ENCODE data around the gene TEAD3. TPM values are rescaled to one million over a fixed set of nuclear protein-coding genes. Genes with fewer than 3 reads are reported as not detected.

The TEAD3 gene
- total RNA-seq, 1 experiment from 2014 or later: 34.3 TPM

DNA sequence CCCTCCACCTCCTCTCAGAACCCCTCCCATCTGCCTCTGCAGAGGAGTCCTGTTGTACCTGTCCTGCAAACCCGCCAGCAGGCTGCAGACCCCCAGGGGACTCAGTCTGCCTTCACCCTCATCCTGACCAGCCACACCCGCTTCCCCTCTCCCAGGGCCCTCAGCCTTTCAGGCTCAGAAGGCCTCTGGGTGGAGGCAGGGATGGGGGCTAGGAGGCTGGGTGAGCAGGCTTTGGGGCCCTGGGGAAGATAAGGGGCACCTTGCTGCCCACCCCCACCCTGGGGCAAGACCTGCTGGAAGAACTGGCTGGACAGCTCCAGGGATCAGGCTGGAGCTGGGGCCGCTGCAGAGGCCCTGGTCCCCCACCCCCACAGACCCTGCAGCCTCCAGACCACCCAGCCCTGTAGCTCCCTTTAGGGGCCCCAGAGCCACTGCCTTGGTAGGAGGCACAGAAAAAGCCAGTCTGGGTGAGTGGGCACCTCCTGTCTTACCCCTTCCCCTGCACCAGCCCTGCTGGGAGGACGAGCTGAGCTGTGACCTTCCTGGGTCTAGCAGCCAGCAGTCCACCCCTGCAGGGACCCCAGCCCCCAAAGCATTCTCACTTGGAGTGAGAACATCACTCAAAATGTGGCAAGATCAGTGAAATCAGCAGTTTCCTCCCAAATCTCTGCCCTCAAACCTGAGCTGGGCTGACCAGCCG, 5.2 kb downstream of the TEAD3 start:
- H3K27me3 Mint-ChIP-seq (ENCODE audit: low read depth): peaks cover 10% of the 10 kb centered on the region
- no peaks in the 10 kb centered on the region for H3K36me3 Mint-ChIP-seq
- ChIA-PET CTCF (interaction anchor here (0.6 to 1.8 kb wide), 7 partner anchors 24 to 245 kb away, joined by 3 to 8 read pairs (median 3); partner anchors contain the start of gene RPL10A), POLR2A (interaction anchor here (0.9 to 4.2 kb wide), 4 partner anchors 12 to 23 kb away, joined by 3 to 35 read pairs (median 4); partner anchors contain the start of gene RPL10A)
- DNase-seq (ENCODE audit: low spot score) (no peak), ATAC-seq (peak; percentile 2)
- H3K4me3 Mint-ChIP-seq: peak overlapping the region; percentile 42
- TF ChIP-seq IRF1 (CRISPR knock-in tag; IDR thresholded peaks at IDR 0.05): no peak
- TF ChIP-seq E2F4 (CRISPR knock-in tag; IDR thresholded peaks at IDR 0.05; ENCODE audit: borderline replicate concordance, low read depth): no peak
- TF ChIP-seq ZSCAN18 (CRISPR knock-in tag; IDR thresholded peaks at IDR 0.05): no peak
- no peak for TF ChIP-seq USF2 (CRISPR knock-in tag; IDR thresholded peaks at IDR 0.05)
- TF ChIP-seq, protein P1, sequence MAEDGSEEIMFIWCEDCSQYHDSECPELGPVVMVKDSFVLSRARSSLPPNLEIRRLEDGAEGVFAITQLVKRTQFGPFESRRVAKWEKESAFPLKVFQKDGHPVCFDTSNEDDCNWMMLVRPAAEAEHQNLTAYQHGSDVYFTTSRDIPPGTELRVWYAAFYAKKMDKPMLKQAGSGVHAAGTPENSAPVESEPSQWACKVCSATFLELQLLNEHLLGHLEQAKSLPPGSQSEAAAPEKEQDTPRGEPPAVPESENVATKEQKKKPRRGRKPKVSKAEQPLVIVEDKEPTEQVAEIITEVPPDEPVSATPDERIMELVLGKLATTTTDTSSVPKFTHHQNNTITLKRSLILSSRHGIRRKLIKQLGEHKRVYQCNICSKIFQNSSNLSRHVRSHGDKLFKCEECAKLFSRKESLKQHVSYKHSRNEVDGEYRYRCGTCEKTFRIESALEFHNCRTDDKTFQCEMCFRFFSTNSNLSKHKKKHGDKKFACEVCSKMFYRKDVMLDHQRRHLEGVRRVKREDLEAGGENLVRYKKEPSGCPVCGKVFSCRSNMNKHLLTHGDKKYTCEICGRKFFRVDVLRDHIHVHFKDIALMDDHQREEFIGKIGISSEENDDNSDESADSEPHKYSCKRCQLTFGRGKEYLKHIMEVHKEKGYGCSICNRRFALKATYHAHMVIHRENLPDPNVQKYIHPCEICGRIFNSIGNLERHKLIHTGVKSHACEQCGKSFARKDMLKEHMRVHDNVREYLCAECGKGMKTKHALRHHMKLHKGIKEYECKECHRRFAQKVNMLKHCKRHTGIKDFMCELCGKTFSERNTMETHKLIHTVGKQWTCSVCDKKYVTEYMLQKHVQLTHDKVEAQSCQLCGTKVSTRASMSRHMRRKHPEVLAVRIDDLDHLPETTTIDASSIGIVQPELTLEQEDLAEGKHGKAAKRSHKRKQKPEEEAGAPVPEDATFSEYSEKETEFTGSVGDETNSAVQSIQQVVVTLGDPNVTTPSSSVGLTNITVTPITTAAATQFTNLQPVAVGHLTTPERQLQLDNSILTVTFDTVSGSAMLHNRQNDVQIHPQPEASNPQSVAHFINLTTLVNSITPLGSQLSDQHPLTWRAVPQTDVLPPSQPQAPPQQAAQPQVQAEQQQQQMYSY (CRISPR knock-in tag; IDR thresholded peaks at IDR 0.05): peak; percentile 88
- TF ChIP-seq JAZF1 (CRISPR knock-in tag; IDR thresholded peaks at IDR 0.05): no peak
- no peak for TF ChIP-seq HMGA2 (CRISPR knock-in tag; IDR thresholded peaks at IDR 0.05)
- no peak for TF ChIP-seq ATF3 (CRISPR knock-in tag; conservative IDR thresholded peaks at IDR 0.05)
- H3K27ac Mint-ChIP-seq: peak overlapping the region; percentile 80; the same call in 1 of the 2 replicates
- H3K4me1 Mint-ChIP-seq: peaks cover 78% of the 10 kb centered on the region
- no peaks in the 10 kb centered on the region for H3K9me3 Mint-ChIP-seq

DNA sequence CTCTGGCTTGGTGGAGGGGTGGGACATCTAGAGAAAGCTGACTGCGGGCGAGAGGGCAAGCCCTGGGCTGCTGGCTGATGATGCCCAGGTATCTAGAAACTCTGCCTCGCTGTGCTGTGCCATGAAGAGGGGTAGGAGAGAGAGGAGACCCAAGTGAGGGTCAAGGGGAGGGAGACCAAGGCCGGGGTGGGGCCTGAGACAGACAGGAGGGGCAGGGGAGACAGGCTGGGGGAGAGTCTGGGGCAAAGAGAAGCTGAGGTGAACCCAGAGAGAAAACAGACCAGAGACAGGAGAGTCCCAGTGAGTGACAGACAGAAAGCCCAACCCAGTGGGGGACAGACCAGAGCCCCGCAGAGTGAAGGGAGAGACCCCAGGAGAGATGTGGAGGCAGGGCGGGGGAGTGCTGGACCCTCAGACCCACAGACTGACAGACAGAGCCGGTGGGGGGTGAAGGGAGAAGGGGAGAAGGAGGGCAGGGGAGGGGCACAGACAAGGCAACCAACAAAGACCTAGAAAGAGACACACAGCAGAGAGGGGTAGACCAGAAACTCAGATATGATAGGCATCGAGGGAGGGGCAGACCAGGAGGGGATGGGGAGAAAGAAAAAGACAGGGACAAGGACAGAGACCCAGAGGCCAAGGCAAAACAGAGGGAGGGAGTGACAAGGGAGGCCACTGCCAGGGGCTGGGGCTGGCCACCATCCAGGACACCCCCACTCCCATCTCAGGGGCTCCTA, 5.9 kb downstream of the TEAD3 start:
- no peaks in the 10 kb centered on the region for H3K36me3 Mint-ChIP-seq
- DNase-seq (ENCODE audit: low spot score) (no peak), ATAC-seq (no peak)
- peaks cover 80% of the 10 kb centered on the region for H3K4me1 Mint-ChIP-seq
- peak overlapping the region; percentile 72 for H3K4me3 Mint-ChIP-seq
- ChIA-PET POLR2A (interaction anchor here (1.7 to 4.2 kb wide), 2 partner anchors 19 to 23 kb away, joined by 8 to 35 read pairs; partner anchors contain the start of gene RPL10A), CTCF (interaction anchor here (1.0 to 1.8 kb wide), 4 partner anchors 31 to 245 kb away, joined by 3 to 8 read pairs (median 6); no protein-coding TSS in a partner anchor)
- H3K27me3 Mint-ChIP-seq (ENCODE audit: low read depth): peaks cover 10% of the 10 kb centered on the region
- no peaks in the 10 kb centered on the region for H3K9me3 Mint-ChIP-seq
- H3K27ac Mint-ChIP-seq: peak overlapping the region; percentile 97
- no peak for TF ChIP-seq ZNF396 (CRISPR knock-in tag; IDR thresholded peaks at IDR 0.05; ENCODE audit: borderline replicate concordance)
- no peak for TF ChIP-seq GRHL2 (CRISPR knock-in tag; IDR thresholded peaks at IDR 0.05; ENCODE audit: insufficient replicate concordance, severe bottlenecking)
- no peak for TF ChIP-seq JUN (CRISPR knock-in tag; IDR thresholded peaks at IDR 0.05)
- no peak for TF ChIP-seq ELF4 (CRISPR knock-in tag; IDR thresholded peaks at IDR 0.05; ENCODE audit: low read depth)
- no peak for TF ChIP-seq TP53 (CRISPR knock-in tag; IDR thresholded peaks at IDR 0.05)
- TF ChIP-seq, protein P2, sequence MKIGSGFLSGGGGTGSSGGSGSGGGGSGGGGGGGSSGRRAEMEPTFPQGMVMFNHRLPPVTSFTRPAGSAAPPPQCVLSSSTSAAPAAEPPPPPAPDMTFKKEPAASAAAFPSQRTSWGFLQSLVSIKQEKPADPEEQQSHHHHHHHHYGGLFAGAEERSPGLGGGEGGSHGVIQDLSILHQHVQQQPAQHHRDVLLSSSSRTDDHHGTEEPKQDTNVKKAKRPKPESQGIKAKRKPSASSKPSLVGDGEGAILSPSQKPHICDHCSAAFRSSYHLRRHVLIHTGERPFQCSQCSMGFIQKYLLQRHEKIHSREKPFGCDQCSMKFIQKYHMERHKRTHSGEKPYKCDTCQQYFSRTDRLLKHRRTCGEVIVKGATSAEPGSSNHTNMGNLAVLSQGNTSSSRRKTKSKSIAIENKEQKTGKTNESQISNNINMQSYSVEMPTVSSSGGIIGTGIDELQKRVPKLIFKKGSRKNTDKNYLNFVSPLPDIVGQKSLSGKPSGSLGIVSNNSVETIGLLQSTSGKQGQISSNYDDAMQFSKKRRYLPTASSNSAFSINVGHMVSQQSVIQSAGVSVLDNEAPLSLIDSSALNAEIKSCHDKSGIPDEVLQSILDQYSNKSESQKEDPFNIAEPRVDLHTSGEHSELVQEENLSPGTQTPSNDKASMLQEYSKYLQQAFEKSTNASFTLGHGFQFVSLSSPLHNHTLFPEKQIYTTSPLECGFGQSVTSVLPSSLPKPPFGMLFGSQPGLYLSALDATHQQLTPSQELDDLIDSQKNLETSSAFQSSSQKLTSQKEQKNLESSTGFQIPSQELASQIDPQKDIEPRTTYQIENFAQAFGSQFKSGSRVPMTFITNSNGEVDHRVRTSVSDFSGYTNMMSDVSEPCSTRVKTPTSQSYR (CRISPR knock-in tag; IDR thresholded peaks at IDR 0.05): no peak
- TF ChIP-seq ARID4B (CRISPR knock-in tag; IDR thresholded peaks at IDR 0.05; ENCODE audit: borderline replicate concordance): no peak

Measured in WTC11 (cell line).